Measurements from ENCODE around the gene CEP131.

CEP131 gene

GRCh38 chr17:81223762-81224130 lies 981 bp upstream of the CEP131 start:
- DNase-seq (ENCODE audit: low read depth): no peak

- DNase-seq (ENCODE audit: low read depth): no peak
Observed at GRCh38 chr17:81222620-81222905, 202 bp downstream of the CEP131 start.

GRCh38 chr17:81221842-81222619 lies 734 bp downstream of the CEP131 start:
- DNase-seq (ENCODE audit: low read depth): no peak

DNA sequence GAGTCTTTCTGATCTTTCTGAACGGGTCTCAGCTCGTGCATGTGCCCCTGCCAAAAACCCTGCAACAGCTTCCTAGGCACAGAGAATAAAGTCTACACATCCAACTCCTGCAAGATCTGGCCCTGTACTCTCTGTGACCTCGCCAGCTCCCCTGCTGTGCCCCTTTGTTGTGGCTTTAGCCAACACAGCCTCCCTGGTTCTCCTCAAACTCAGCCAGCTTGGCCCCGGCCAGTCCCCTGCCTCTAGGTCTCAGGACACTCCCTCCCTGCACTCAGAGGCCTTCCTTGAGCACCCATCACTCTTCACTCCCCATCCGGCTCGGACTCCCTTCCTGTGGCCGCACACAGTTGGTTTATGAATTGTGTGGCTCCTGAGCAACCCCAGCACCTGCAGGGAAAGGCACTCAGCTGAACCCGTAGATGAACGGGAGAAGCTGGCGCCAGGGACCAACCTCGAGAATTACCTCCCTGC lies 1.4 kb downstream of the CEP131 start:
- no peak for DNase-seq (ENCODE audit: low read depth)

GRCh38 chr17:81219476-81220180 lies 3.1 kb downstream of the CEP131 start:
- DNase-seq (ENCODE audit: low read depth): no peak

GRCh38 chr17:81218991-81219390 lies 3.8 kb downstream of the CEP131 start:
- no peak for DNase-seq (ENCODE audit: low read depth)

- no peak for DNase-seq (ENCODE audit: low read depth)
Observed at GRCh38 chr17:81218459-81218858, 4.3 kb downstream of the CEP131 start.

DNA sequence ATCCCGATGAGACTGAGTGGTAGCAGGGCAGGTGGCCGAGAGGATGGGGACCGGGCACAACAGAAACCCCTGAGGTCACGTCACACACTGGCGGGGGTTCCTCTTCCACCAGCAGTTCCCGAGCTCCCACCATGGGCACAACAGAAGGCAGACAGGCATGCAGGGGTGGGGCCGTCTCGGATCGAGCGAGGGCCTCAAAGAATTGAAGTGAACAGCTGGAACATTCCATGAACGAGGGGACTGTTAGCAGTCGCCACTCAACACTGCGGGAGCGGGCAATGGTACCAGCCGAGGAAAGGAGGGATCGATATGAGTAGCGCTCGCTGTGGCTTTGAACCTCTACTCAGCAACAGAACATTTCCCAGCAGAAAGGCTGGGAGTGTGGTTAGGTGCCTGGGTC lies 5.3 kb downstream of the CEP131 start:
- no peak for DNase-seq (ENCODE audit: low read depth)

GRCh38 chr17:81213978-81214377 lies 8.8 kb downstream of the CEP131 start:
- DNase-seq (ENCODE audit: low read depth): no peak

- no peak for DNase-seq (ENCODE audit: low read depth)
Observed at GRCh38 chr17:81212365-81212764, 10.4 kb downstream of the CEP131 start.

DNA sequence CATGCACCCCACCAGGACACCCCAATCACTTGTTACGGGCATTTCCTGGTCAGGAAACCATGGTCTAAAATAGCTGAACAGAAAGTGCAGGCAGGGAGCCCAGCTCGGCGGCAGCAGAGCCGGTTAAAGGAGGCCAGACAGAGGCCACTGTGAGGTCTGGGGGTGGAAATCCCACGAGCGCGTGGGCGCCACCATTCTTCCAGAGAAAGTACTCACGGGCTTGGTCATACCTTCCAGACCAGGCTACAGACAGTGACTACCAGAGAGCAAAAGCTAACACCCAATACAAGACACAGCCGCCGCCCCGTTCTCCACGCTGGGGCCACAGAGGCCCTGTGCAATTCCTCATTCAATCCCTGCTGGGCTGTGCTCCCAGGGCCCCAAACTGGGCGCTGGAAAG lies 11.9 kb downstream of the CEP131 start:
- no peak for DNase-seq (ENCODE audit: low read depth)

GRCh38 chr17:81210466-81210865 lies 12.3 kb downstream of the CEP131 start:
- no peak for DNase-seq (ENCODE audit: low read depth)

GRCh38 chr17:81209141-81209540 lies 13.6 kb downstream of the CEP131 start:
- no peak for DNase-seq (ENCODE audit: low read depth)

GRCh38 chr17:81208651-81209050 lies 14.1 kb downstream of the CEP131 start:
- DNase-seq (ENCODE audit: low read depth): no peak

DNA sequence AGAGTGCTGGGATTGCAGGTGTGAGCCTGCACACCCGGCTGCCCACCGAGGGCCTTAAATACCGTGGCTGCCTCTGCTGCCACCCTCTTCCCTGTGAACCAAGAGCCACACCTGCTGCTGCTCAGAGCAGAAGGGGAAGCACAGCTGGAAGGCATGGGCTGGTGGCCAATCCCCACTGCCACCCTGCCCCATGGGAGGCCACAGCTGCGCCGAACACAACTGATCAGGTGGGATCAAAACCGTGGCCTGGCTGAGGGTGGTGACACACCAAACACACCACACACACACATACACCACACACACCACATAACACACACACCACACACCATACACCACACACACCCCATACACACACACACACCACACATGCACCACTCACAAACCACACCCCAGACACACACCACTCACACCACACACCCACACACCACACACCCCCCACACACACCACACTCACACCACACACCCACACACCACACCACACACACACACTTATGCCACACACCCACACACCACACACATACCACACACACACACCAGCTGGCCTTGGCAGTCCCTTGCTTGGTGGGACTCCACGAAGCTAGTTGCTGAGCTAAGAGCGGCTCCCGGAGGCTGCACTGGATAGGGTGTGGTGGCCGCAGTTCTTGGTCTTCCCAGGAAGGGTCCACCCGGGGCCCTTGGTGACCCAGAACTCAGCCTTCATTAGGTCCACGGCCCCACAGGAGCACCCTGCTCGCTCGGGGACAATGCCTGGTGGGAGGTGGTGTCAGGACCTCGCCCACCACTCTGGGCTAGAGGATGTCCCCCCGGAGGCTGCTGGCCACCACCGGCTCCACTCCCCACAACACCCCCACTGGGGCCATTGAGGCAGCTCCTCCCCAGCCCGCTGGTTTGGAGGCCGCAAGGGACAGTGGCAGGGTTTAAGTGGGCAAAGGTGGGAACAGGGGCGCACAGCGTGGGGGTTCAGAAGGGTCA lies 14.9 kb downstream of the CEP131 start:
- DNase-seq (ENCODE audit: low read depth): no peak

GRCh38 chr17:81206657-81207056 lies 16.1 kb downstream of the CEP131 start:
- DNase-seq (ENCODE audit: low read depth): no peak

DNA sequence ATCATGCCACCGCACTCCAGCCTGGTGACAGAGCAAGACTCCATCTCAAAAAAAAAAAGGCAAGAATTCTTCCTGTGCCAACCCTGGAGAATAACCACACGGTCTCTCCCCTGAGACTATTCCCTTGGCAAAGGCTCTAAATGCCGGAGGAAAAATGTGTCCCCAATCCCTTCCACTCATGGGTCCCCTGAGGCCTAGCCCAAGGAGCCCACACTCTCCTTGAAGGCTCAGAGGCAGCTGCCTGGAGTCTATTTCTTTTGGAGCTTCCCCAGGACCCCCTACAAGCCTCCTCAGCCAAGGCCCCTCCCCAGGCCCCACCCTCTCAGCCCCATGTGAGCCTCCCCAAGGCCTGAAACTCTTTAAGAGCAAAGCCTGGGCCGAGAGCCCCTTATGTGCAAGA lies 16.6 kb downstream of the CEP131 start:
- DNase-seq (ENCODE audit: low read depth): no peak

DNA sequence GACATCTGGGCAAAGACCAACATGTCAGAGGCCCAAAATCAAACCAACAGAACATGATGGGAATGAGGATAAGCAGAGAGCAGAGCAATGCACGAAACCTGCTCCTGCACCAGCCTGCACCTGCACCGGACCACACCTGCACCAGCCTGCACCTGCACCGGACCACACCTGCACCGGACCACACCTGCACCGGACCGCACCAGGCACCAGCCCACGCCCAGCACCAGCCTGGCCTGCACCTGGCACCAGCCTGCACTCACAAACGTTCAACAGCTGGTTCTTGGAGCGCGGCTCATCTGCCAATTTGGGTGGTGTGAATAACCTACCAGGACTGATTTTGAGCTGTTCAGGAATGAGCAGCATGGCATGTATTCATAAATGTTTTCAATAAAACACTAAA lies 18.2 kb downstream of the CEP131 start:
- DNase-seq (ENCODE audit: low read depth): no peak

GRCh38 chr17:81203136-81203535 lies 19.6 kb downstream of the CEP131 start:
- no peak for DNase-seq (ENCODE audit: low read depth)

GRCh38 chr17:81202318-81202717 lies 20.4 kb downstream of the CEP131 start:
- no peak for DNase-seq (ENCODE audit: low read depth)

GRCh38 chr17:81200695-81201580 lies 21.8 kb downstream of the CEP131 start:
- peak; percentile 68 for DNase-seq (ENCODE audit: low read depth)

- no peak for DNase-seq (ENCODE audit: low read depth)
Observed at GRCh38 chr17:81200201-81200600, 22.6 kb downstream of the CEP131 start.

Measured in CMK (cell line).